OCI-LY7 (cell line): Measurements from ENCODE around the gene SLC22A13.

Experiments used
- EZH2phosphoT487 ChIP-seq: fragments of 200-600 bp; sonication (generic); IDR thresholded peaks from 2 replicates; pipeline ENCODE4 v1.6.1; 2018; ENCODE audit warnings: low read depth, borderline replicate concordance, mild to moderate bottlenecking, mixed run types, antibody characterized with exemption, low read length, moderate library complexity, mixed read lengths
- TF ChIP-seq, protein P1 (sequence below): fragments of 200-600 bp; sonication (generic); conservative IDR thresholded peaks from 2 replicates; pipeline ENCODE4 v1.5.1; 2014; ENCODE audit warnings: mild to moderate bottlenecking, antibody characterized with exemption, low read length, moderate library complexity, mixed read lengths

DNA sequence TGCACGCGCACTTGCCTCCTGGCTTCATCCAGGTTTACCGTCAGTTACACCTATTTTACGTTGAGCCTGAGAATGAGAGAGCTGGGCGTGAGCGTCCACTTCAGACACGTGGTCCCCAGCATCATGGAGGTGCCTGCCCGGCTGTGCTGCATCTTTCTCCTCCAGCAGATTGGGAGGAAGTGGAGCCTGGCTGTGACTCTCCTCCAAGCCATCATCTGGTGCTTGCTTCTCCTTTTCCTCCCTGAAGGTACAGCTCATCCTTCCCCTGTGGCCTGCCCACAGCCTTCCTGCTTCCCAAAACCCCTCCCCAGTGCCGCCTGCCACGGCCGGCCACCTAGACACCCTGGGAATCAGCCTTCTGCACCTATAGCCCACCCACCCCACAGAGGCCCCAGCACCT, 48.1 kb downstream of the SLC22A13 start:
- TF ChIP-seq, protein P1, sequence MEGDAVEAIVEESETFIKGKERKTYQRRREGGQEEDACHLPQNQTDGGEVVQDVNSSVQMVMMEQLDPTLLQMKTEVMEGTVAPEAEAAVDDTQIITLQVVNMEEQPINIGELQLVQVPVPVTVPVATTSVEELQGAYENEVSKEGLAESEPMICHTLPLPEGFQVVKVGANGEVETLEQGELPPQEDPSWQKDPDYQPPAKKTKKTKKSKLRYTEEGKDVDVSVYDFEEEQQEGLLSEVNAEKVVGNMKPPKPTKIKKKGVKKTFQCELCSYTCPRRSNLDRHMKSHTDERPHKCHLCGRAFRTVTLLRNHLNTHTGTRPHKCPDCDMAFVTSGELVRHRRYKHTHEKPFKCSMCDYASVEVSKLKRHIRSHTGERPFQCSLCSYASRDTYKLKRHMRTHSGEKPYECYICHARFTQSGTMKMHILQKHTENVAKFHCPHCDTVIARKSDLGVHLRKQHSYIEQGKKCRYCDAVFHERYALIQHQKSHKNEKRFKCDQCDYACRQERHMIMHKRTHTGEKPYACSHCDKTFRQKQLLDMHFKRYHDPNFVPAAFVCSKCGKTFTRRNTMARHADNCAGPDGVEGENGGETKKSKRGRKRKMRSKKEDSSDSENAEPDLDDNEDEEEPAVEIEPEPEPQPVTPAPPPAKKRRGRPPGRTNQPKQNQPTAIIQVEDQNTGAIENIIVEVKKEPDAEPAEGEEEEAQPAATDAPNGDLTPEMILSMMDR: no peak
- no peak for TF ChIP-seq EZH2phosphoT487
